Thyroid gland (tissue), 4 donors: ENCODE measurements around the gene LHFPL2.

Experiments used
- CTCF ChIP-seq, 6 experiments: fragments of 200-600 bp in 3 of 6; fragments of 450-650 bp in 3 of 6; sonication (generic) in 3 of 6; IDR thresholded peaks; one replicate each; pipeline ENCODE4 v1.5.1; 2016 to 2019; ENCODE audit warnings: antibody characterized with exemption in 6 of 6, mild to moderate bottlenecking in 2 of 6, inconsistent platforms in 1 of 6, moderate library complexity in 1 of 6
- POLR2A ChIP-seq, 2 donors: fragments of 450-650 bp; IDR thresholded peaks; one replicate each; pipeline ENCODE4 v1.6.1; 2017; ENCODE audit warnings: antibody characterized with exemption in 2 of 2, mild to moderate bottlenecking in 2 of 2, moderate library complexity in 1 of 2

GRCh38 chr5:78671609-78672008 lies 23.0 kb upstream of the LHFPL2 start:
- TF ChIP-seq CTCF (IDR thresholded peaks at IDR 0.05) = no peak
- TF ChIP-seq POLR2A (IDR thresholded peaks at IDR 0.05) = no peak
